H1 (cell line): ENCODE data around the gene TOGARAM1. TPM values are rescaled to one million over a fixed set of nuclear protein-coding genes. Genes with fewer than 3 reads are reported as not detected.

Experiments used
- BCL11A ChIP-seq, 2 experiments: IDR thresholded peaks; one replicate each; pipeline ENCODE4 v1.6.1; 2011; ENCODE audit warnings: low read depth in 2 of 2, low read length in 2 of 2, mild to moderate bottlenecking in 2 of 2
- BRCA1 ChIP-seq: IDR thresholded peaks from 2 replicates; pipeline ENCODE4 v1.6.1; 2012; ENCODE audit warnings: low read depth, low read length, improper control_type of control experiment
- CHD7 ChIP-seq: fragments of 300-600 bp; sonication (generic); IDR thresholded peaks from 2 replicates; pipeline ENCODE4 v1.7.1; 2012; ENCODE audit warnings: low read length, moderate library complexity, mild to moderate bottlenecking, inconsistent platforms; ENCODE audit not compliant: insufficient replicate concordance
- CTBP2 ChIP-seq: IDR thresholded peaks from 2 replicates; pipeline ENCODE4 v1.7.0; 2011; ENCODE audit warnings: borderline replicate concordance, mild to moderate bottlenecking, moderate library complexity, mixed read lengths, low read length; ENCODE audit not compliant: insufficient read depth, insufficient read length
- MAX ChIP-seq: IDR thresholded peaks from 2 replicates; pipeline ENCODE4 v1.6.1; 2012; ENCODE audit warnings: inconsistent platforms
- NANOG ChIP-seq: IDR thresholded peaks from 2 replicates; pipeline ENCODE4 v1.6.1; 2011; ENCODE audit warnings: low read length, low read depth, mild to moderate bottlenecking, inconsistent platforms; ENCODE audit not compliant: insufficient read depth, poor library complexity, severe bottlenecking
- SP4 ChIP-seq: IDR thresholded peaks from 2 replicates; pipeline ENCODE4 v1.6.1; 2012; ENCODE audit warnings: low read length, inconsistent platforms
- TAF7 ChIP-seq: optimal IDR thresholded peaks from 2 replicates; pipeline ENCODE3; 2011; ENCODE audit warnings: low read depth, mild to moderate bottlenecking, inconsistent platforms, low read length, moderate library complexity, borderline replicate concordance
- TBP ChIP-seq: IDR thresholded peaks from 2 replicates; pipeline ENCODE4 v1.6.1; 2011; ENCODE audit warnings: low read depth, low read length, improper control_type of control experiment
- ZNF274 ChIP-seq: IDR thresholded peaks from 2 replicates; pipeline ENCODE4 v1.7.0; 2012; ENCODE audit warnings: low read length, borderline replicate concordance; ENCODE audit errors: extremely low read depth
- polyA plus RNA-seq, 7 experiments: library from polyadenylated mRNA; depleted of rRNA in 3 of 7; stranded (reverse) in 5 of 7; unstranded in 2 of 7; fragments of >200 nt in 5 of 7; fragments of 200-250 nt in 2 of 7; gene quantifications; 1 replicate in 5 of 7; 2 replicates in 1 of 7; 4 replicates in 1 of 7; pipeline versions ENCODE4 v1.2.1 to v1.2.3, GENCODE V29; 2011 to 2013; ENCODE audit warnings: missing spikeins in 2 of 7, mixed read lengths in 2 of 7
- total RNA-seq: library from RNA; stranded (reverse); fragmentation: NEBNext Ultra II Directional; extraction: Animal tissue kit (Norgen Biotek cat#: 25700); gene quantifications from 2 replicates; pipeline ENCODE4 v1.2.1, GENCODE V29; 2021

Gene TOGARAM1
- total and polyA plus RNA-seq, 2 of the 8 experiments (the other 6 are each of a cell fraction or from before 2014, with no cell fraction given) = 2.5 to 6.8 TPM

- TF ChIP-seq CHD7 = no peak
- TF ChIP-seq BCL11A (IDR thresholded peaks at IDR 0.05; ENCODE audit: low read depth in 2 of 2, low read length in 2 of 2) = no peak
- TF ChIP-seq BRCA1 = no peak
- TF ChIP-seq TAF7 = no peak
- no peak for TF ChIP-seq CTBP2
- no peak for TF ChIP-seq TBP
- TF ChIP-seq MAX = no peak
- TF ChIP-seq NANOG = no peak
- TF ChIP-seq ZNF274 = no peak
- no peak for TF ChIP-seq SP4
Observed at GRCh38 chr14:44960646-44961045, 1.3 kb upstream of the TOGARAM1 start (continued).
